Measurements from ENCODE around the gene LEMD2. TPM values are rescaled to one million over a fixed set of nuclear protein-coding genes. Genes with fewer than 3 reads are reported as not detected.

LEMD2 gene
- total RNA-seq, 2 experiments from 2014 or later: 51.4 to 54.8 TPM

DNA sequence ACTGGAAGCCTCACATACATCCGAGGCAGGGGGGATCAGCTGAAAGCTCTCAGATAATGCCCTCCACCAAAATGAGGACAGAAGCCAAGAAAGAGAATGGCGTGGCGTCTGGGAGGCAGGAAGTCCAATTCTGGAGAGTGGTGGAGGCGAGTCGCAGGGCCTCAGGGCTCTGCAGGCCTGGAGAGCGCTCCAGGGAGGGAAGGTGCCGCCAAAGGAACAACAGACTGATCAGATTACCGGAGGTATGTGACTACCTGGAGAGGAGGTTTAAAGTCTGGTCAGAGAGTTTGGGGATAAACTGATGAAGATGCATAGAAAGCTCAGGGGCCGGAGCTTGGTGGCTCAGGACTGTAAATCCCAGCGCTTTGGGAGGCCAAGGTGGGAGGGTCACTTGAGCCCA is 31.0 kb downstream of the LEMD2 start:
- H3K9me3 Mint-ChIP-seq: no peaks in the 10 kb centered on the region
- POLR2A ChIA-PET: no interaction called here
- intact Hi-C loops (cut with micrococcal nuclease): no loop called here
- no peak overlapping the region for H3K27ac Mint-ChIP-seq
- DNase-seq: no peak
- no peaks in the 10 kb centered on the region for H3K4me1 Mint-ChIP-seq (ENCODE audit: low read depth)
- CTCF ChIA-PET: interaction anchor here (3.2 kb wide), 1 partner anchor 14 kb away, joined by 15 read pairs; no protein-coding TSS in a partner anchor
- H3K36me3 Mint-ChIP-seq: no peaks in the 10 kb centered on the region
- no peaks in the 10 kb centered on the region for H3K27me3 Mint-ChIP-seq
- no peak overlapping the region for H3K4me3 Mint-ChIP-seq

DNA sequence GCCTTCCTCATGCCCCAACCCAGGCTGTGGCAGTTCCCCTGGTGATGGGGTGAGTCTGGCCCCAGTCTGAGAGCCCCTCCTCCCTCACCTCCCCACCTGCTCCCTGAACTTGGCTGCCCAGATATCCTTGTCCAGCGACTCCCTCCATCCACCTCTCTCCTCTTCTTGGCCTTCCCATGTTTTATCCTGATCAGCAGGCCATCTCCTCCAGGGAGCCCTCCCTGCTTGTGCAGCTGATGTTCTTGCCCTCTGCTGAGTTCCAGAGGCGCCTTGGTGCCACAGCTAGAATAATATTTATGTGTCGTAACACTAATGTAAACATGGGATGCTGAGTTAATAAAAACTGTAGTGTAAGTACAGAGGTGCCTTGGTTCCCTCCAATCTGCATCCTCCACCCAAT is 31.8 kb downstream of the LEMD2 start:
- DNase-seq: no peak
- no peaks in the 10 kb centered on the region for H3K4me1 Mint-ChIP-seq (ENCODE audit: low read depth)
- no peaks in the 10 kb centered on the region for H3K9me3 Mint-ChIP-seq
- no peak overlapping the region for H3K27ac Mint-ChIP-seq
- no peak overlapping the region for H3K4me3 Mint-ChIP-seq
- ChIA-PET POLR2A (no interaction called here), CTCF (interaction anchor here (3.2 kb wide), 1 partner anchor 14 kb away, joined by 15 read pairs; no protein-coding TSS in a partner anchor)
- intact Hi-C loops (cut with micrococcal nuclease): no loop called here
- no peaks in the 10 kb centered on the region for H3K27me3 Mint-ChIP-seq
- H3K36me3 Mint-ChIP-seq: no peaks in the 10 kb centered on the region

DNA sequence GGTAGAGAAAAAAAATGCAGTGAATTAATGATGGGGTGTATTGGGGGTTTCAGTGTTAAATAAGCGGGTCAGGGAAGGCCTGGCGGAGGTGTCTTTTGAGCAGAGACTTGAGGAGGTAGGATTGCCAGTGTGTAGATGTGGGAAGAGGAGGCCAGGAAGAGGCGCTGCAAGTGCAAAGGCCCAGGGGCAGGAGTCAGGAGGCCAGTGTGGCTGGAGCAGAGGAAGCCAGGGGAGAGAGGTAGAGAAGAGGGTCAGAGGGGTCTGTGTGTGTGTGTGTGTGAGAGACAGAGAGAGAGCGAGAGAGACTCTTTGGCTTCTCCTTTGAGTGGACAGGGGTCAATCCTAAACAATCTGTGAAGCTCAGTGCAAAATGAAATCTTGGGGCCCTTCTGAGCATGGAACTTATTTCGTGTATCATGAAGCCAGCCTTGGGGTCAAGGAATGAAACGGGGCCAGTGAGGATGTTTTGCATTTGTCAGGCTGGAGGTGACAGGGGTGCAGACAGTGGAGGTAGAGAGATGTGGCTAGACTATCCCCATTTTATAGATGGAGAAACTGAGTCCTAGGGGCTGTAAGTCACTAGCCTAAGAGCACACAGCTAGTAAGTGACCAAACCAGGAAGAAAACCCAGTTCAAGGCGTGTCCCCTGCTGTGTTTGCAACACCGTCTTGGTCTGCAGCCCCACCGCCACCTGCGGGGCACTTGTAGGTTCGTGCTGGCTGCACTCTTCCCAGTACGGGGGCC is 32.5 kb downstream of the LEMD2 start:
- ChIA-PET CTCF (no interaction called here), POLR2A (no interaction called here)
- H3K36me3 Mint-ChIP-seq: no peaks in the 10 kb centered on the region
- no peak overlapping the region for H3K4me3 Mint-ChIP-seq
- intact Hi-C loops (cut with micrococcal nuclease): no loop called here
- no peaks in the 10 kb centered on the region for H3K27me3 Mint-ChIP-seq
- H3K4me1 Mint-ChIP-seq (ENCODE audit: low read depth): no peaks in the 10 kb centered on the region
- H3K27ac Mint-ChIP-seq: no peak overlapping the region
- H3K9me3 Mint-ChIP-seq: no peaks in the 10 kb centered on the region
- DNase-seq: no peak

DNA sequence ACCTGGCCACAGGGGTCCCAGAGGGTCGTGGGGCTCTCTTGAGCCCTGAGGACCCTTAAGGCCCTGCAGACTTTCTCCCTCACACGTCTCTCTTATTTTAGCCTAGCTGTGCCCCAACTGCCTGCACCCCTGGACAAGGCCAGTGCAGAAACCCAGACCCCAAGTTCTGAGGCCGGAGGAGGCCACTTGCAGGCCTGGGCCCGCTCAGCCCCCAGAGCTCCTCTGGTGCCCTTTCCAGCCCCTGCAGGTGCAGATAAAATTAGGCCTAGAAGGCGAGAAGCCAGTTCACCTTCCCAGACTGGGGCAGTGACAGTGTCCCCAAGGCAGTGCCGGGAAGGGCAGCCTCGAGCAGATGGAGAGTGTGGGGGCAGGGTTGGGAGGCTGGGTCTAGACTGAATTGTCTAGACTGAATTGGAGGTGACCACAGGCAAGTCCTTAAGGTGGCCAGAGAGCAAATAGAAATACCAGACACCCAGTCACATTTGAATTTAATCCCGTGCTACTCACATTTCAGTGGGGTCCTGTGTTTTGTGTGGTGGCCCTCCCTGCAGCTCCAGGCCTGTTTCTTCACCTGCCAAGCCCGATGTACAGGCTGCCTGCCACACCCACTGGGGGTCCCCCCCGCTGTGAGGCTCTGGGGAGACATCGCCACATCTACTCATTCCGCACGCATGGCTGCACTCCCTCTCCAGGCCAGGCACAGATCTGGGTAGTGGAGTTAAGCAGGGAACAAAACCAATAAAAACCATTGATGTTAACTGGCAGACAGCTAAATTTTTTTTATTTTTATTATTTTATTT is 33.7 kb downstream of the LEMD2 start:
- CTCF ChIA-PET: no interaction called here
- intact Hi-C loops (cut with micrococcal nuclease): no loop called here

DNA sequence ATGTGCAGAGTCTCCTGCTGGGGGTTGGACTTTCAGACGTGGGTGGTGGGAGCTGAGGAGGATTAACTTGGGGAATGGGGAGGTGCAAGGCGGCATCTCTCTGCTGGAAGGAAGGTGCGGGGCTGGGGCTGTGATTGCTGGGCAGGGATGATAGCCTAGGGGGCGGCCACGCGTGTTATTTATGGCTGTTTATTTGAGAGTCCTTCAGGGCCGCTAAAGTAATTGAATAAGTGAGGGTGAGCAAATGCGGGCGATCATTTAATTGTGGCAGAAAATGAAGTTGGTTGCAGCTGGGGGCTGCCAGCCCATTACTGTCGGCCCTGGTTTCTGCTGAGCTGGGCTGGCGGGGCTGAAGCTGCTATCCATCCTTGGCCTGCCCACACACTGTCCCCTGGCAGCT is 34.7 kb downstream of the LEMD2 start:
- H3K36me3 Mint-ChIP-seq: no peaks in the 10 kb centered on the region
- no peak for DNase-seq
- ChIA-PET CTCF (interaction anchor here (1.2 kb wide), 1 partner anchor 15 kb away, joined by 3 read pairs; no protein-coding TSS in a partner anchor), POLR2A (no interaction called here)
- H3K4me3 Mint-ChIP-seq: no peak overlapping the region
- no peaks in the 10 kb centered on the region for H3K4me1 Mint-ChIP-seq (ENCODE audit: low read depth)
- no peaks in the 10 kb centered on the region for H3K9me3 Mint-ChIP-seq
- no peak overlapping the region for H3K27ac Mint-ChIP-seq
- intact Hi-C loops (cut with micrococcal nuclease): no loop called here
- H3K27me3 Mint-ChIP-seq: no peaks in the 10 kb centered on the region

More for the DNA sequence above, 33.7 kb downstream of the LEMD2 start:
- H3K9me3 Mint-ChIP-seq: no peaks in the 10 kb centered on the region
- no peaks in the 10 kb centered on the region for H3K4me1 Mint-ChIP-seq (ENCODE audit: low read depth)
- no peak overlapping the region for H3K27ac Mint-ChIP-seq
- POLR2A ChIA-PET: no interaction called here
- H3K4me3 Mint-ChIP-seq: no peak overlapping the region
- H3K27me3 Mint-ChIP-seq: no peaks in the 10 kb centered on the region
- H3K36me3 Mint-ChIP-seq: no peaks in the 10 kb centered on the region
- no peak for DNase-seq

DNA sequence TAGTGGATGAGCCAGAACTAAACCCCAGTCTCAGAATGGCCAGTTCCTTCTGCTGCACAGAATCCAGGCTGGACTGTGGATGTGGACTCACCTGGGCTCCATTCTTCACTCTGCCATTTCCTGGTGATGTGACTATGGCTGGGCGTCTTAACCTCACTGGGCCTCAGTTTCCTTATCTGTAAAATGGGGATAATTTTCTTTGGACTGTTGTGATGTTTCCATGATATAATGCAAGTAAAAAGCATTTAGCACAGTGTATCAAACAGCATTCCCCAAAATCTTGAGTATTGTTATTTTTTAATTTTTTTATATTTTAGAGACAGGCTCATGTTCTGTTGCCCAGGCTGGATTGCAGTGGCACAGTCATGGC is 36.3 kb downstream of the LEMD2 start:
- Mint-ChIP-seq H3K27me3 (no peaks in the 10 kb centered on the region), H3K9me3 (no peaks in the 10 kb centered on the region), H3K27ac (no peak overlapping the region), H3K4me1 (ENCODE audit: low read depth) (no peaks in the 10 kb centered on the region), H3K4me3 (no peak overlapping the region), H3K36me3 (no peaks in the 10 kb centered on the region)
- CTCF ChIA-PET: no interaction called here
- POLR2A ChIA-PET: no interaction called here
- intact Hi-C loops (cut with micrococcal nuclease): no loop called here
- DNase-seq: no peak

DNA sequence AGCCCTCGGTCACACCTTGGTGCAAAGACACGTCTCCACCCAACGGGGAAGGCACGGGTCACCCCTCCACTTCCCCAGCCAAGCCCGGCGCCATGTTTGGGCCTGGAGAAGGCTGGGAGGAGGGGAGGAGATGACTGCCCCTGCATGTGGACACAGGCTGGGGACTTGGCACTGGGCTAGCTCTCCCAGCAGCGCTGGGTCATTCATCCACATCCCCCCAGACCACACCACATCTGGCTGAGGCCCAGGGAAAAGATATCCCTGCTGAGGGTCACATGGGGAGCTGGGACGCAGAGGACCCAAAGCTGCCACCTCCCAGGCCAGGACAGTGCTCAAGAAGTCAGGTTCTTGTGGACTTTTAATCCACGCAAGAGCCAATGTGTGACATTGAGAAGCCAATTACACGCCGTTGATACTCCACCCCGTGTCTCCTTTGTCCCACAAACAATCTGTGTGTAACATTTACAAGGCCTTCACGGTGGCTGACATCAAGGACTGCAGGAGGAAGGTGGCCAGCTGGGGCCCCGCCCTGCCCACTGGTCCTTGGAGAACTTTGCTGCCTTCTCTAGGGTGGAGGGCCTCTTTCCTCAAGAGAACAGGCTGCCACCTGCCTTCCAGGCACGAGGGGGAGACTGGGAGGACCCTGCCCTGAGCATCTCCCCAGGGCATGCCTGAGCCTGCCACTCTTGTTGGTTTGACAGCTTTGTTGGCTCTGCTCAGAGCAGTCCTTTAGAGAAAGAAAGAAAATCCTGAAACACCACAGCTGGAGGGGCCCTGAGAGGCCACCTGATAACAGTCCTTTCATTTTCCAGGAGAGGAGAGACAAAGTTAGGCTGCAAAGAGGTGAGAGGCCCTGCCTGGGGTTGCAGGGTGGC is 36.9 kb downstream of the LEMD2 start:
- Mint-ChIP-seq H3K36me3 (no peaks in the 10 kb centered on the region), H3K4me1 (ENCODE audit: low read depth) (no peaks in the 10 kb centered on the region), H3K4me3 (no peak overlapping the region), H3K9me3 (no peaks in the 10 kb centered on the region), H3K27ac (no peak overlapping the region), H3K27me3 (no peaks in the 10 kb centered on the region)
- CTCF ChIA-PET: no interaction called here
- POLR2A ChIA-PET: no interaction called here
- intact Hi-C loops (cut with micrococcal nuclease): no loop called here
- DNase-seq: no peak

DNA sequence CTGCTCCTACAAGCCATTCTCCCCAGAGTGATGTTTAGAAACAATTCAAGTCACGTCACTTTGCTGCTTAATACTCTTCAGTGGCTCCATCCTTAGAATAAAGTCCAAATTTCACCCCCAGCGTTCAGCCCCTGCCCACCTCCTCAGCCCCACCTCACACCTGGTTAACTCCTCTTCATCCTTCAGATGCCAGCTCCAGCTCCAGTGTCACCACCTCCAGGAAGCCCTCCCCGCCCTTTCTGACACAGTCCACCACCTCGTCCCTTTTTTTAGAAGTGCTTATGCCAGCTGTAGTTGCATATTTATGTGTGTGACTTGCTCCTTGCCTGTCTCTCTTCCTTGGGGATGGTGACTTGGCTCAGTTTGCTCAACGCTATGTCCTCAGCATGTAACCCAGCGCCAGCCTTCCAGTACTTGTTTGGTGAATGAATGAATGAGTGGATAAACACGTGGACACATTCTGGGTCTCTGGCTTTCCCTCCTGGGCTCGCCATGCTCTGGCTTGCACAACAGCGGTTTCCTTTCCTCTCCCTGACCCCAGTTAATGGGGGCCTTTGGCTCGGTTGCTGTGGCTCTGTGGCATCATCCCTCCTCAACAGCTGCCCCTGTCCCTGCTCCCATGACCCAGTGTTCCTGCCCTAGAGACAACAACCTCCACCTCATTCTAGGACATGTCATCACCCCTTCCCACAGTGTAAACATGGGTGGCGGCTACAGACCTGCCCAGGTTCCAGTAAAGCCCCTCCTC is 38.5 kb downstream of the LEMD2 start:
- no peak overlapping the region for H3K4me3 Mint-ChIP-seq
- H3K27me3 Mint-ChIP-seq: no peaks in the 10 kb centered on the region
- H3K36me3 Mint-ChIP-seq: no peaks in the 10 kb centered on the region
- H3K27ac Mint-ChIP-seq: no peak overlapping the region
- no peaks in the 10 kb centered on the region for H3K9me3 Mint-ChIP-seq
- intact Hi-C loops (cut with micrococcal nuclease): no loop called here
- POLR2A ChIA-PET: no interaction called here
- DNase-seq: no peak
- CTCF ChIA-PET: interaction anchor here (0.7 to 1.0 kb wide), 2 partner anchors 21 to 50 kb away, joined by 3 to 4 read pairs; no protein-coding TSS in a partner anchor
- H3K4me1 Mint-ChIP-seq (ENCODE audit: low read depth): no peaks in the 10 kb centered on the region

DNA sequence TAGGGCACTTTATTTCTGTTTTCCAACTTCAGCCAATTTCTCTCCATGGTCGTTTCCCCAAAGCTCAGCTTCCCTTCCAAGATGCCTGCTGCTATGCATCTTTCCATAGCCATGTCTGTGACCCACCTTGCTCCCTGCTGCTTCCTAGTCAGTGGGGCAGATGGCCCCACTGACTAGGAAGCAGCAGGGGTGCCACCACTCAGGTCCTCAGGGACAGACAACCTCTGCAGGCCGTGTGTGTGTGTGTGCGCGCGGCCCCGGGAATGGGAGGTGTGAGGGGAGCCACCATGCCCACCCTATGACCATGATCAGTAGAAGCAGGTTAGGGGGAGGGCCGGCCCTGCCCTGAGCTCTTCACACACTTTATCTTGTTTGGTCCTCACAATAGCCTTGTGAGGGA is 39.5 kb downstream of the LEMD2 start:
- ChIA-PET POLR2A (no interaction called here), CTCF (interaction anchor here (0.7 kb wide), 1 partner anchor 22 kb away, joined by 4 read pairs; no protein-coding TSS in a partner anchor)
- H3K27ac Mint-ChIP-seq: no peak overlapping the region
- H3K36me3 Mint-ChIP-seq: no peaks in the 10 kb centered on the region
- no peaks in the 10 kb centered on the region for H3K9me3 Mint-ChIP-seq
- no peak for DNase-seq
- intact Hi-C loops (cut with micrococcal nuclease): no loop called here
- H3K4me1 Mint-ChIP-seq (ENCODE audit: low read depth): no peaks in the 10 kb centered on the region
- no peaks in the 10 kb centered on the region for H3K27me3 Mint-ChIP-seq
- H3K4me3 Mint-ChIP-seq: no peak overlapping the region

DNA sequence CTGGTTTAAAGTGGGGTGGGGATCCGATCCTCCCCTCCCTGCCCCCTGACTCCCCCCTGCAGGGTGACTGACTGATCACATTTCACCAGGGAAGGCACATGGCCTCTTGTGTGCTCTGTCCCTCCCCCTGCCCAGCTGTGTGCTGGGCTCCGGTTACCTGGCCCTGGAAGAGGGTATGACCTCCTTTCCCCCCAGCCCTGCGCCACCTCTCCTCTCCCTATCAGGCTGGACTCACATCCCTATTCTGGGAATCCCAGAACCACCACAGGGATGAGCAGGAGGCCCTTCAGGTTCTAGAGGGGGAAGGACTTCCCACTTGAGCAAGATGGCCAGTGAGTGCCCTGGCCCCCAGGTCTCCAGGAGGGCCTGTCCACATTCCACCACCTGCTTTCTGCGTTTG is 40.1 kb downstream of the LEMD2 start:
- ChIA-PET POLR2A (no interaction called here), CTCF (no interaction called here)
- Mint-ChIP-seq H3K9me3 (no peaks in the 10 kb centered on the region), H3K27me3 (peaks cover 4% of the 10 kb centered on the region), H3K4me1 (ENCODE audit: low read depth) (peaks cover 2% of the 10 kb centered on the region), H3K27ac (no peak overlapping the region), H3K4me3 (no peak overlapping the region), H3K36me3 (no peaks in the 10 kb centered on the region)
- intact Hi-C loops (cut with micrococcal nuclease): no loop called here
- DNase-seq: no peak

DNA sequence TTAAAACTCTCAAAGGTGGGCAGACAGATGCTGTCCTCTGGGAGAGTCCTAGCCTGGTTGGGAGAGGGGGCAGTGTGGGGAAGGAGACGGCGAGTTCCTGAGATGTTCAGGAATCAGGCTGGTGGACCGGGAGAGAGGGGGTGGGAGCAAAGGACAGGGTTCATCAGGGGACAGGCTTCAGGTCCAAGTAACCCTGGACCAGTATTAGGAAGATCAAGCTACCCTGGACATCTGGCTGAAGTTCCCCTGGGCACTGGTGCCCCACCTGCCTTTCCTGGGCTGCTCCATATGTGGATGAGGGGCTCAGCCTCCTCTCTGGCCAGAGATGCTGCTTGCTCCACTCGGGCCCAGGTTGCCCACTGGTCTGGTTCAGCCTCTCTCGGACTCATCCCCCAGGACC is 41.1 kb downstream of the LEMD2 start:
- peaks cover 2% of the 10 kb centered on the region for H3K4me1 Mint-ChIP-seq (ENCODE audit: low read depth)
- no peak overlapping the region for H3K27ac Mint-ChIP-seq
- intact Hi-C loops (cut with micrococcal nuclease): no loop called here
- CTCF ChIA-PET: interaction anchor here (1.3 kb wide), 1 partner anchor 36 kb away, joined by 4 read pairs; the partner anchor contains the start of gene UQCC2
- POLR2A ChIA-PET: no interaction called here
- no peaks in the 10 kb centered on the region for H3K36me3 Mint-ChIP-seq
- H3K27me3 Mint-ChIP-seq: peaks cover 4% of the 10 kb centered on the region
- no peak for DNase-seq
- no peak overlapping the region for H3K4me3 Mint-ChIP-seq
- H3K9me3 Mint-ChIP-seq: no peaks in the 10 kb centered on the region

All from activated CD4-positive, alpha-beta memory T cell treated with anti-CD3 and anti-CD28 coated beads for 36 hours (primary cell).